Choroid plexus epithelial cell (primary cell): ENCODE measurements around the gene MYRFL.

Experiments
- DNase-seq: peaks from one replicate; pipeline ENCODE4 v3.0.0-alpha.2; 2010; ENCODE audit warnings: low read depth
- H3K4me3 ChIP-seq: 2 replicates; pipeline ENCODE4 v1.5.1; 2011; ENCODE audit warnings: low read depth, mild to moderate bottlenecking, control low read depth, low read length, moderate library complexity
- TF ChIP-seq, protein P1 (sequence below): conservative IDR thresholded peaks from 2 replicates; pipeline ENCODE4 v1.5.1; 2011; ENCODE audit warnings: low read depth, mild to moderate bottlenecking, control low read depth, inconsistent platforms, low read length, moderate library complexity

MYRFL gene

DNA sequence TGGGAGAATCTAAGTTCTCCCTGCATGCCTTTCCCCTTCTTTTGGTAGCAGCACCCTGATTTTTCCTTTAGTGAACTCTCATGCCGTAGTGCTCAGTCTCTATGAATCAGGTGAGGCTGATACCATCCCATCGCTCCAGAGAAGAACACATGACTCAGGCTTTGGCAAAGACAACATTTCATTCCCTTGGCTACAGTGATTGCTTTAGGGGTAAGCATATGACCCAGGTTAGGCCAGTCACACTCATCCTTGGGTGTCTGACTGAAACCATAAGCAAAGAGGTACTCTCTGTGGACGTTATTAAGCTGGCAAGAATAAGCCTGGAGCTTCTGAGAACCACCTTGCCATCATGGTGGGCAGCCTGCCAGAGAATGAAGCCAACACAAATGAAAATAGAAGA is 141.8 kb downstream of the MYRFL start:
- H3K4me3 ChIP-seq, result no peak overlapping the region
- peak; percentile 19 for DNase-seq
- TF ChIP-seq, protein P1, sequence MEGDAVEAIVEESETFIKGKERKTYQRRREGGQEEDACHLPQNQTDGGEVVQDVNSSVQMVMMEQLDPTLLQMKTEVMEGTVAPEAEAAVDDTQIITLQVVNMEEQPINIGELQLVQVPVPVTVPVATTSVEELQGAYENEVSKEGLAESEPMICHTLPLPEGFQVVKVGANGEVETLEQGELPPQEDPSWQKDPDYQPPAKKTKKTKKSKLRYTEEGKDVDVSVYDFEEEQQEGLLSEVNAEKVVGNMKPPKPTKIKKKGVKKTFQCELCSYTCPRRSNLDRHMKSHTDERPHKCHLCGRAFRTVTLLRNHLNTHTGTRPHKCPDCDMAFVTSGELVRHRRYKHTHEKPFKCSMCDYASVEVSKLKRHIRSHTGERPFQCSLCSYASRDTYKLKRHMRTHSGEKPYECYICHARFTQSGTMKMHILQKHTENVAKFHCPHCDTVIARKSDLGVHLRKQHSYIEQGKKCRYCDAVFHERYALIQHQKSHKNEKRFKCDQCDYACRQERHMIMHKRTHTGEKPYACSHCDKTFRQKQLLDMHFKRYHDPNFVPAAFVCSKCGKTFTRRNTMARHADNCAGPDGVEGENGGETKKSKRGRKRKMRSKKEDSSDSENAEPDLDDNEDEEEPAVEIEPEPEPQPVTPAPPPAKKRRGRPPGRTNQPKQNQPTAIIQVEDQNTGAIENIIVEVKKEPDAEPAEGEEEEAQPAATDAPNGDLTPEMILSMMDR, result no peak

DNA sequence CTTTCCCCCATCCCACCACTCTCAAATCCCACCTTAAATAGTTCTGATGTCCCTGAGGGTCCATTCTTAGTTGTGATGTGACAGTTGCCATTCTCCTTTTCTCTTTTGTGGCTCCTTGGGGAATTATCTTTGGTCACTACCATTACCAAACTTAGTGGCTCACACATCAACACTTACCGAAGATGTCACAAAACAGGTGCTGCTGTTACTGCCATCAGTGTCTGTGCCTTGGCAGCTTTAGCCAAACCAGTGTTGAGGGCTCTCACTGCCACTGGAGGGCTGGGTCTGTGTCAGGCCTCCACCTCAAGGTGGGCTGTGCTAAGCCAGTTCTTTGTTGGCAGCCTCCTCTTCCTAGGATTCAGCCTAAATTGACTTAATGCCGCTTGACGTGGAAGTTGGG is 144.0 kb downstream of the MYRFL start:
- DNase-seq, result no peak
- H3K4me3 ChIP-seq, result no peak overlapping the region
- TF ChIP-seq, protein P1, result no peak

DNA sequence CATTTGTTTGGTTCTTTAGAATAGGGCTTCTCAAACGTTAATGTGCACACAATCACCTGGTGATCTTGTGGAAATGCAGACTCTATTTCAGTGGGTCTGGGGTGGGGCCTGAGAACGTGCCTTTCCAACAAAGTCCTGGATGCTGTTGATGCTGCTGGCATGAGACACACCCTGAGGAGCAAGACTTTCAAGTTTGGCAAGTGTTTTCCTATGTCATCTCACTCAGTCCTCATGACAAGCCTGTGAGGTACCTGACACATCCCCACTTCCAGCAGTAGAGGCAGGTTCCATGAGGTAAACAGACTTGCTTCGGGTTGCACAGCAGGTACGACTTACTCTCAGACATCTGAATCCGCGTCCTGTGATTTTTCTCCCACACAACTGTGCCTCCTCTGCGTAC is 147.1 kb downstream of the MYRFL start:
- no peak overlapping the region for H3K4me3 ChIP-seq
- no peak for DNase-seq
- TF ChIP-seq, protein P1, result no peak

DNA sequence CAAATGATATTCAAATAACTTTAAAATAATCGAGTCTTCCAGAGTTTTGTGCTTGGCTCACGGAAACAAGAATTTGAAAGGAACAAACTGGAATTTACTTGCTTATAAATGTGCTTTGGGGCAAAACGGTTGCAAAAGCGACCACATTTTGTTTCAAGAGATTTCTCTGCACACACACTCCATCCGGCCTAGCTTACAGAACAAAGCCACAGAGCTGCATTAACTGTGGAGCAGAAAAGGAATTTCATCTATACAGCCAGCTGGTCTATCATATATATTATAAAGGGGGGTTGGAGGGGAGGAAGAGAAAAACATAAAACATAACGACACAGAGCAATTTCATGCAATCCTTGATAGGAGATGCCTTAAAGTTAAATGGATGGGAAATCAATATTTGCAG is 153.0 kb downstream of the MYRFL start:
- H3K4me3 ChIP-seq, result no peak overlapping the region
- DNase-seq, result no peak
- TF ChIP-seq, protein P1, result no peak

DNA sequence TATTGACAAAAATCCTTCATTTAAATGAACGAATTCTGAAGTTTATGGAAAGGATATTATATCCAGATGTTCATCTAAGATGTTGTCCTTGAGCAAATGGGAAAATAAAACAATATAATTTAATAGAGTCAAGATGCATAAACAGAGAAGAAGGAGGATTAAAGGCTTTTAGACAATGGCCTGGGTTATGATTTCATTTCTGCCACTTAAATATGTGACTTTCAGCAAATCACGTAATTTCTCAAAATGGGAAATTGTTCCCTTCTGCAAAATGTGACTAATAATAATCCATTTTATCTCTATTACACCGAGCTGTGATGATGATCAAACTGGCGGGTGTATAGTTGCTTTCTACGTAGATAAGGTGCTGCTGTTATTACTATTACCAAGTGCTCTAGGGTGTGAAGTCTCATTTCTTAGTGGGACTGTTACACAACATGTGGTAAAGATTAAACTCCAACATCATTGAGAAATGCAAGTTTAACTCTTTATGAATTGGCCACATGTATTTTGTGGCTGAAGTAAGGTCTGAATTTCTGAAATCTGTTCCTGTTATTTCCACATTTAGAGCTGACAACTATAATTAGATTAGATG is 157.0 kb downstream of the MYRFL start:
- H3K4me3 ChIP-seq, result no peak overlapping the region
- TF ChIP-seq, protein P1, result no peak
- no peak for DNase-seq

DNA sequence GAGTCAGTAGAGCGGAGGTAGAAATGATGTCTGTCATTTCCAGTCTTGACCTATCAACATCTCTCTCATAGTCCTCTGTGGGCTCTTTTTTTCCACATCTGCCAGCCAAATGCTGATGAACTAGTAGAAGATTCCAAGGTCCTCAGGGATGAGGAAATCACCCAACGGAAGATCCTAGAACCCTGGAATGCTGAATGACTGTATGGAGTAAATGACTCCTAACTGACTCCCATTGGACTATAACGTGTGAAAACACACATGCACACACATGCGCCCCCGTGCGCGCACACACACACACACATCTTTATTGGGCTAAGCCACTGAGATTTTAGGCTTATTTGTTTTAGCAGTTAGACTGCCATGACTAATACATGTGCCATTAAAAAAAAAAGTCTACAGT is 159.2 kb downstream of the MYRFL start:
- H3K4me3 ChIP-seq, result no peak overlapping the region
- TF ChIP-seq, protein P1, result no peak
- DNase-seq, result no peak

DNA sequence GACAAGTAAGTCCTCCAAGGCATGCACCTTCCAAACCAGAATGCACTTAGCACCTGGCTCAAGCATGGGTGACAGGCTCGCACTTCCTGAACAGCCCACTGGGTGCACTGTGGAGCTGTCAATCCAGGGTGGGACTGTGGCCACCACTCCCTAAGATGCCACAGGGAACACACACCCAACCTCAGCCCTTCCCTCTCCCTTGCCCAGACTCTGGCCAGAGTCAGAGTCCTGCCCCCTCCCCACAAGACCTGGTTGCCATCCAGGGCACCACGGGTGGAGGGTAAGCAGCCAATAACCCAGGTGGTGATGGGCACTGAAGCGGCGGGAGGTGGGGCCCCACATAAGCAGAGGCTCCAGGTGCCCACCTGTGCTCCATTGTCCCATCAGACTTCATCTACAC is 160.6 kb downstream of the MYRFL start:
- H3K4me3 ChIP-seq, result no peak overlapping the region
- peak; percentile 8 for DNase-seq
- TF ChIP-seq, protein P1, result peak; percentile 49
